Erythroblast (primary cell): ENCODE results near the gene RNPEP.

Source experiments
- GATA1 ChIP-seq: IDR thresholded peaks from 2 replicates; pipeline ENCODE4 v1.6.1; 2011; ENCODE audit warnings: low read depth, mild to moderate bottlenecking, control low read depth, low read length, moderate library complexity
- POLR2A ChIP-seq: IDR thresholded peaks from 2 replicates; pipeline ENCODE4 v1.6.1; 2011; ENCODE audit warnings: mild to moderate bottlenecking, low read length

GRCh38 chr1:201933840-201934430 lies 48.5 kb upstream of the RNPEP start:
- TF ChIP-seq POLR2A = no peak
- TF ChIP-seq GATA1 = no peak
